Immature natural killer cell (primary cell): ENCODE results near the gene FUCA2. TPM values are rescaled to one million over a fixed set of nuclear protein-coding genes. Genes with fewer than 3 reads are reported as not detected.

Experiments used
- DNase-seq, 3 donors: peaks; one replicate each; pipeline ENCODE4 v3.0.0; 2022; ENCODE audit warnings: mixed read lengths in 1 of 3
- H3K27ac Mint-ChIP-seq, 6 donors: one replicate each; pipeline ENCODE4 v1.8.0; 2020; ENCODE audit warnings: mixed read lengths in 6 of 6, mild to moderate bottlenecking in 5 of 6, inconsistent platforms in 4 of 6, moderate library complexity in 3 of 6
- H3K27me3 Mint-ChIP-seq, 3 donors: one replicate each; pipeline ENCODE4 v1.8.0; 2020 to 2021; ENCODE audit warnings: low read depth in 3 of 3, mild to moderate bottlenecking in 3 of 3, mixed read lengths in 3 of 3, moderate library complexity in 3 of 3, inconsistent platforms in 1 of 3
- H3K36me3 Mint-ChIP-seq, 3 donors: one replicate each; pipeline ENCODE4 v1.8.0; 2020; ENCODE audit warnings: mixed read lengths in 3 of 3, inconsistent platforms in 2 of 3, mild to moderate bottlenecking in 2 of 3
- H3K4me1 Mint-ChIP-seq, 2 donors: one replicate each; pipeline ENCODE4 v1.8.0; 2020; ENCODE audit warnings: inconsistent platforms in 2 of 2, mild to moderate bottlenecking in 2 of 2, mixed read lengths in 2 of 2, moderate library complexity in 1 of 2
- H3K4me3 Mint-ChIP-seq, 5 donors: one replicate each; pipeline ENCODE4 v1.8.0; 2020; ENCODE audit warnings: mild to moderate bottlenecking in 5 of 5, mixed read lengths in 5 of 5, inconsistent platforms in 3 of 5, moderate library complexity in 3 of 5
- H3K9me3 Mint-ChIP-seq, 6 donors: one replicate each; pipeline ENCODE4 v1.8.0; 2020; ENCODE audit warnings: mild to moderate bottlenecking in 6 of 6, mixed read lengths in 6 of 6, inconsistent platforms in 4 of 6, moderate library complexity in 3 of 6
- polyA plus RNA-seq, 3 donors: library from polyadenylated mRNA; unstranded; fragments of 300-500 nt; fragmentation: Illumina TruSeq; gene quantifications; one replicate each; pipeline ENCODE4 v1.2.3, GENCODE V29; 2021

FUCA2 gene
- polyA plus RNA-seq, 3 donors from 2014 or later = 31.9 to 51.2 (median 33.3) TPM

DNA sequence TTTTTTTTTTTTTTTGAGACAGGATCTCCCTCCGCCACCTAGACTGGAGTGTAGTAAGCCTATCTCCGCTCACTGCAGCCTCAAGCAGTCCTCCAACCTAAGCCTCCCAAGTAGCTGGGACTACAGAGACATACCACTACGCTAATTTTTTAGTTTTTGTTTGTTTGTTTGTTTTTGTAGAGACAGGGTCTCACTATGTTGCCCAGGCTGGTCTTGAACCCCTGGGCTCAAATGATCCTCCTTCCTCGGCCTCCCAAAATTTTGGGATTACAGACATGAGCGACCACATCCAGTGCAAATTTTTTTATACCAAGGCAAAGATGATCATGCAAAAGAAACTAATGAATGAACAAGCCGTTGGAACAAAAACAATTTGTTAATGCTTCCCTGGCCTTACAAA is 5.3 kb downstream of the FUCA2 start:
- Mint-ChIP-seq H3K27me3 (peaks cover 0 to 4% (median 3%) of the 10 kb centered on the region in 3 donors), H3K4me1 (peaks cover 9 to 34% of the 10 kb centered on the region in 2 donors), H3K27ac (no peak overlapping the region), H3K9me3 (no peaks in the 10 kb centered on the region), H3K36me3 (peaks cover 12 to 30% (median 13%) of the 10 kb centered on the region in 3 donors), H3K4me3 (no peak overlapping the region)
- DNase-seq = no peak

DNA sequence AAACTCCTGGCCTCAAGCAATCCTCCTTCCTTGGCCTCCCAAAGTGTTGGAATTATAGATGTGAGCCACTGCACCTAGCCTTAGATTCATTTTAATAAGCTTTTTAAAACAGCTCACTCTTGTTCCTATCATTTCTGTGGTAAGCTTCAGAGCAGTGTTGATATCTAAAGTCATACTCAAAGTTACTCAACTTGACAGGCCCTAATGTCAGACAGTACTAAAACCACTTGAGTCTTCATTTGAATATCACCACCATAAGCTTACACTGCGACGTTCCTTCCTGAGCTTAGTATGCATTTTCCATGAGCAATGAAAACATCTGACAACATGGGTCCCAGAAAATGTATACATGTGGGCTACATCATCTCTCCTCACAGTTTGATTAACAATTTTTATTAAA is 6.0 kb downstream of the FUCA2 start:
- Mint-ChIP-seq H3K9me3 (no peaks in the 10 kb centered on the region), H3K36me3 (peaks cover 16 to 36% (median 19%) of the 10 kb centered on the region in 3 donors), H3K27ac (no peak overlapping the region), H3K27me3 (no peaks in the 10 kb centered on the region), H3K4me1 (peaks cover 3 to 28% of the 10 kb centered on the region in 2 donors), H3K4me3 (no peak overlapping the region)
- no peak for DNase-seq

DNA sequence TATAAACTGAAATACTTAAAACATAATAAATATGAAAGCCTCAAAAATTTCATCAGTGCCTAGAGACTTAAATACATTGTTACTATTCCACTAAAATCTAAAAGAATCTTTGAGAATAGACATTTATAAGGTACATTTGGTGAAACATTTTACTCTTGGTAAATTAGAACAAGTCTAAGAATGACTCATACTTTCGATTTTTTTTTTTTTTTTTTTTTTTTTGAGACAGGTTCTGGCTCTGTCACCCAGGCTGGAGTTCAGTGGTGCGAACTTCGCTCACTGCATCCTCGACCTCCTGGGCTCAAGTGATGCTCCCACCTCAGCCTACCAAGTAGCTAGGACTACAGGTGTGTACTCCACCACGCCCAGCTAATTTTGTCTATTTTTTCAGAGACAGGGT is 6.4 kb downstream of the FUCA2 start:
- H3K4me1 Mint-ChIP-seq = peaks cover 0 to 24% of the 10 kb centered on the region in 2 donors
- peaks cover 17 to 41% (median 22%) of the 10 kb centered on the region in 3 donors for H3K36me3 Mint-ChIP-seq
- DNase-seq = no peak
- no peak overlapping the region for H3K27ac Mint-ChIP-seq
- H3K27me3 Mint-ChIP-seq = no peaks in the 10 kb centered on the region
- no peak overlapping the region for H3K4me3 Mint-ChIP-seq
- no peaks in the 10 kb centered on the region for H3K9me3 Mint-ChIP-seq

DNA sequence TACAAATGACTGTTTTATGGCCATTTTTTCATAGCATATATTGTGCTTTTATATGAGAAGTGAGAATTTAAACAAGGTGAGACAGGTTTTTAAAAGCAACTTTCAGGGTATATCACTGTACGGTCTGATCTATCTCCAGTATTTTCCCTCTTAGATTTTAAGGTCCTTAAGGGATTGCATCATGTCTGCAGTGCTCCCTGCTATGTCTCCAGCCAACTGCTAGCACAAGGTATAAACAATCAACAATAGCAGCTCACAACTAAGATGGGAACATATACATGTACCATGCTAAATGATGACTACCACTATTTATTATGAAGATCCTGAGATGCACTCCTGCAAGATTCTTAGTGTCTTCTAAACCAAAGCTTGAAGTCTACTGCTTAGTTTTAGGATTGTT is 7.2 kb downstream of the FUCA2 start:
- Mint-ChIP-seq H3K27ac (no peak overlapping the region), H3K36me3 (peaks cover 24 to 48% (median 30%) of the 10 kb centered on the region in 3 donors), H3K4me3 (no peak overlapping the region), H3K4me1 (peaks cover 0 to 16% of the 10 kb centered on the region in 2 donors), H3K27me3 (no peaks in the 10 kb centered on the region), H3K9me3 (no peaks in the 10 kb centered on the region)
- DNase-seq = no peak

DNA sequence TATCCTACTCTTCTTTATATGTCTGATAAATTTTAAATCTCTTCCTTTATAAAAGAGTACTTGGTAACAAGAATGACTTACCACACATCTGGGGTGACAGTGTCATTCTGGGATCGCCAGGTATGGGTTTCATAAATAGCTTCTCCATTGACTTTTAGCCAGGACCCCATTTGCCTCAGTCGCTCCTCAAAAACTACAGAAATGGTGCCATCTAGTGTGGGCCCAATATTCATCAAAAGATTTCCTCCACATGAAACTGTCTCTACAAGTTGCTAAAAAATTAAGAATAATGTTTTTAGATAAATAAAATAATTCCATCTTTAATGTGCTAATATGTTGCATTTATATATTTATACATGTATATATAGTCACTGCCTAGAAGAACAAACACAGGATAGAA is 9.7 kb downstream of the FUCA2 start:
- Mint-ChIP-seq H3K9me3 (no peaks in the 10 kb centered on the region), H3K36me3 (peaks cover 41 to 55% (median 41%) of the 10 kb centered on the region in 3 donors)

DNA sequence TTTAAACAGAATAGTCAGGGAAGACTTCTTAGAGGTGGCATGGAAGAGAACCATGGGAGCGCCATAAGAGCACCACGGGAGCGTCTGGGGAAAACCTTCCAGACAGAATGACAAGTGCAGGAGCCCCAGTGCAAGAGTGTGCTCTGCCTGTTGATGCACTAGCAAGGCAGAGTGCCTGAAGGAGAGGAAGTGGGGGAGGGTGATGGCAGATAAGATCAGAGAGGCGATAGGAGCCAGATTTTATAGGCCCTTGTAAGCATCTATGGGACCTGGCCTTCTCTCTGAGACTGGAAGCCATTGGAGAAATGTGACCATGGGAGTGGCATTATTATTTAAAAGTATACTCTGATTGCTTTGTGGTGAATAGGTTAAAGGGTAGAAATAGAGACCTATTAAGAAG is 13.1 kb downstream of the FUCA2 start:
- H3K4me1 Mint-ChIP-seq = peaks cover 9 to 16% of the 10 kb centered on the region in 2 donors
- H3K27me3 Mint-ChIP-seq = peaks cover 0 to 1% (median 0%) of the 10 kb centered on the region in 3 donors
- H3K4me3 Mint-ChIP-seq = no peak overlapping the region
- H3K9me3 Mint-ChIP-seq = no peaks in the 10 kb centered on the region
- peaks cover 32 to 44% (median 42%) of the 10 kb centered on the region in 3 donors for H3K36me3 Mint-ChIP-seq
- DNase-seq = no peak
- no peak overlapping the region for H3K27ac Mint-ChIP-seq

More for the DNA sequence above, 9.7 kb downstream of the FUCA2 start:
- H3K27ac Mint-ChIP-seq = no peak overlapping the region
- no peak overlapping the region for H3K4me3 Mint-ChIP-seq
- DNase-seq = no peak
- H3K27me3 Mint-ChIP-seq = peaks cover 0 to 1% (median 0%) of the 10 kb centered on the region in 3 donors
- H3K4me1 Mint-ChIP-seq = peaks cover 9 to 16% of the 10 kb centered on the region in 2 donors

DNA sequence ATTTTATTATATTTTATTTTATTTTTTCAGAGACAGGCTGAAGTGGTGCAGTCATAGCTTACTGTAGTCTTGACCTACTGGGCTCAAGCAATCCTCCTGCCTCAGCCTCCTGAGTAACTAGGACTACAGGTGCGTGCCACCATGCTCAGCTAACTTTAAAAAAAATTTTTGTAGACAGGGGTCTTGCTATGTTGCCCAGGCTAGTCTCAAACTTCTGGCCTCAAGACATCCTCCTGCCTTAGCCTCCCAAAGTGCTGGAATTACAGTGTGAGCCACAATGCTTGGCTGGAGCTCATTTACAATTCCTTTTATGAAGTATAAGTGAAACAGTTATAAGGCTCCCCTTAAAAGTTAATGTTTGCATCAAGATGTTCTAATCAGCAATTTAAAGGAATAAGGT is 14.5 kb downstream of the FUCA2 start:
- peaks cover 9 to 16% of the 10 kb centered on the region in 2 donors for H3K4me1 Mint-ChIP-seq
- H3K27ac Mint-ChIP-seq = no peak overlapping the region
- DNase-seq = no peak
- no peak overlapping the region for H3K4me3 Mint-ChIP-seq
- peaks cover 29 to 44% (median 43%) of the 10 kb centered on the region in 3 donors for H3K36me3 Mint-ChIP-seq
- H3K27me3 Mint-ChIP-seq = peaks cover 0 to 1% (median 0%) of the 10 kb centered on the region in 3 donors
- H3K9me3 Mint-ChIP-seq = no peaks in the 10 kb centered on the region

DNA sequence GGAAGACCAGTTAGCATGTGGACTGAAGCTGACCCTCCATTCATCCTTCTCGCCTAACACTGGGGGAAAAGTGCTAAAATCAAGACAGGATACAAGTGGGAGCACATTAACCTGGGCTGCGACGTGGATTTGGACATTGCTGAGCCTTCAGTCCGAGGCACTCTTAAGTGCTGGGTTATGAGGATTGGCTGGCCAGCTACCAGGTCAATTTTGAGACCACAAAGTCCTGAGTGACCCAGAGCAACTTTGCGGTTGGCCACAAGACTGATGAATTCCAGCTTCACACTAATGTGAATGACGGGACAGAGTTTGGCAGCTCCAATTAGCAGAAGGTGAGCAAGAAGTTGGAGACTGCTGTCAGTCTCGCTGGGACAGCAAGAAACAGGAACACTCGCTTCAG is 20.7 kb downstream of the FUCA2 start:
- no peak for DNase-seq
- Mint-ChIP-seq H3K4me3 (no peak overlapping the region), H3K27ac (peak overlapping the region in 1 of 6 donors; percentile 16), H3K36me3 (peaks cover 11 to 15% (median 13%) of the 10 kb centered on the region in 3 donors), H3K9me3 (no peaks in the 10 kb centered on the region), H3K4me1 (no peaks in the 10 kb centered on the region), H3K27me3 (no peaks in the 10 kb centered on the region)

DNA sequence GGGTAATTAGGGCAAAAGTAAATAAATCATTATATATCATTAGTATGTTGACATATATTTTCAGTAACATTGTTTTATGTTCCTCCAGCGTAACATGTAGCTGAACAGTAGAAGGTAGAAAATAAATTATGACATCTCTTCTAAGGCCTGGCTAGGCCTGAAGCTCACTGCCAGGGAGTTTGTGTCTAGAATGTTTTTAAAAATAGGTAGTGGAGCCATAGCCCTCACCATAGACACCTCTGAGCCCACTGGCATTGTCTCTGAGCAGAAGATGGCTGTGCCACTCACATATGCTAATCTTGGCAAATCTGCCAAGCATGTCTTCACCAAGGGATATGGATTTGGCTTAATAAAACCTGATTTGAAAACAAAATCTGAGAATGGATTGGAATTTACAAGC is 21.3 kb downstream of the FUCA2 start:
- H3K36me3 Mint-ChIP-seq = peaks cover 11 to 15% (median 15%) of the 10 kb centered on the region in 3 donors
- DNase-seq = no peak
- H3K4me1 Mint-ChIP-seq = no peaks in the 10 kb centered on the region
- no peaks in the 10 kb centered on the region for H3K27me3 Mint-ChIP-seq
- no peaks in the 10 kb centered on the region for H3K9me3 Mint-ChIP-seq
- H3K27ac Mint-ChIP-seq = no peak overlapping the region
- H3K4me3 Mint-ChIP-seq = no peak overlapping the region

DNA sequence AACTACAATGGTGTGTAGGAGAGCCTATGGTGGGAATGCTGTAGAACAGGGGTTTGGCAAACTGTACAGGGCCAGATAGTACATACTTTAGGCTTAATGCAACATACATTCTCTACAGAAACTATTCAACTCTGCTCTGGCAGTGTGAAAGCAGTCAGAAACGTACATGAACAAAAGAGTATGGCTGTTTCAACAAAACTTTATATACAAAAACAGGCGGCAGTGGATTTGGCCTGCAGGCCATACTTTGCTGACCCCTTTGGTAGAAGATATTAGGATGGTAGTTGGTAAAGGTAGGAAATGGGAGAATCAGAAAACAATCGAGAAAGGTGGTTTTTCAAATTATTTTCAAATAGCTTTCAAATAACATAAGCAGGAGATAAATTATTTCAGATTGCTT is 24.8 kb downstream of the FUCA2 start:
- Mint-ChIP-seq H3K27me3 (no peaks in the 10 kb centered on the region), H3K4me3 (no peak overlapping the region), H3K9me3 (no peaks in the 10 kb centered on the region), H3K4me1 (no peaks in the 10 kb centered on the region), H3K27ac (no peak overlapping the region), H3K36me3 (peaks cover 3 to 18% (median 12%) of the 10 kb centered on the region in 3 donors)
- DNase-seq = no peak

DNA sequence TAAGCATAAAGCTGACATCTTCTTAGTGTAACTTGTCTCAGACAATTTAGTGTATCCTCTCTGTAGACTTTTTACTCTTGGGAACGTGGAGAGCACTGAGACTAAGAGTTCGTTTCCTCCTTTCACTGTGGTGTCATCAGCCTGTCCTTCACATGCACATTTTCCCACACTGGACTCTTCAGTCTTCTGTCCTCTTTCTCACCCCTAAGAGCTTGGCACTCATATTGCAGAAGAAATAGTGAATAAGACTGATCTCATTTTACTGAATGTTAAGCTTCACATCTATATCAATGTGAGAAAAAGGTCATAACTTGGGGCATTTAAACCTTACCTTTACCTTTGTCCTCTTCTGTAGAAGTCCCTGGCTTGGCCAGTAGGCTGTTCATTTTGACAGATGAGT is 25.6 kb downstream of the FUCA2 start:
- no peak for DNase-seq
- H3K36me3 Mint-ChIP-seq = peaks cover 3 to 18% (median 12%) of the 10 kb centered on the region in 3 donors
- no peak overlapping the region for H3K27ac Mint-ChIP-seq
- H3K4me1 Mint-ChIP-seq = no peaks in the 10 kb centered on the region
- no peaks in the 10 kb centered on the region for H3K27me3 Mint-ChIP-seq
- no peak overlapping the region for H3K4me3 Mint-ChIP-seq
- H3K9me3 Mint-ChIP-seq = no peaks in the 10 kb centered on the region

DNA sequence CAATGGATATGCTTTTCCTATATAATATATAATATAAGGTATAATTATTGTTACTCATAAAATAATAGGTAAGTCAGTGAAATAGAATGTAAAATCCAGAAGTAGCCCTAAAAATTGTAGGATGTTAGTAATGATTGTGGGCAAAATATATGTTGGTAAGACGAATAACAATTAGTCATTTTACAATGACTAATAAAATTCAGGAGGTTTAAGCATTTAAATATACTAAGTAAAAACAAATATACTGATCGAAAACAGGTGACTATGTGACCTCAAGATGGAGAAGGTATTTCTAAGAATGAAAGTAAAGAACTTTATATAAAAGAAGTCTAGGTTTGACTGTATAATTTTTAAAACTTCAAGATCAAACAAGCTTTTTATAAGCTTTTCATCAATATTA is 28.9 kb downstream of the FUCA2 start:
- Mint-ChIP-seq H3K27ac (no peak overlapping the region), H3K36me3 (peaks cover 6 to 17% (median 8%) of the 10 kb centered on the region in 3 donors), H3K27me3 (no peaks in the 10 kb centered on the region), H3K4me3 (no peak overlapping the region), H3K4me1 (no peaks in the 10 kb centered on the region), H3K9me3 (no peaks in the 10 kb centered on the region)
- DNase-seq = no peak

DNA sequence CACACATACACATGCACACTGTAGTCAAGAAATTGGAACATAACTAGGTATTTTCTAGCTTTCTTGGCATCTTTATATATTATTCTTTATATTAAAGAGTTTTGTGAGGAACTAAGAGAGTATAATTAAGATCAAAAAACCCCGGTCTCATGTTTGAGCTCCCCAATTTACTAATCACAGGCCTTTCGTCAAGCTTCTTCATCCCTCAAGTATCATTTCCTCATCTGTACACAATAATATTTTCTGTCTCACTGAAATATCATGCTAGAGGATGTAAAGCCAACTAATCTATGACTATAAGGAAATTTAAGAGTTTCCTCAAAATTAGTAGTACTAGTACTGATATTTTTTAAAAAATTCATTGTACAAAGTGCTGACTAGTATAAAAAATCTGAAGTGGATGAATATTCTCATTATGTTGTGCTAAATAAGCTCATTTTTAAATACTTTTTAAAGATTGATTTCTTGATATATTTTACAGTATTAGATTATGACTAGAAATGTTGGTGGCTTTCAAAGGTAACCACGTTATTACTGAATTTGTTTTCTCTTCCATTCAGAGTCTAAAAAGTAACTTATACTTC is 32.9 kb downstream of the FUCA2 start:
- no peak for DNase-seq
- H3K4me1 Mint-ChIP-seq = no peaks in the 10 kb centered on the region
- H3K9me3 Mint-ChIP-seq = no peaks in the 10 kb centered on the region
- no peaks in the 10 kb centered on the region for H3K27me3 Mint-ChIP-seq
- no peak overlapping the region for H3K27ac Mint-ChIP-seq
- peaks cover 23 to 43% (median 29%) of the 10 kb centered on the region in 3 donors for H3K36me3 Mint-ChIP-seq
- no peak overlapping the region for H3K4me3 Mint-ChIP-seq

DNA sequence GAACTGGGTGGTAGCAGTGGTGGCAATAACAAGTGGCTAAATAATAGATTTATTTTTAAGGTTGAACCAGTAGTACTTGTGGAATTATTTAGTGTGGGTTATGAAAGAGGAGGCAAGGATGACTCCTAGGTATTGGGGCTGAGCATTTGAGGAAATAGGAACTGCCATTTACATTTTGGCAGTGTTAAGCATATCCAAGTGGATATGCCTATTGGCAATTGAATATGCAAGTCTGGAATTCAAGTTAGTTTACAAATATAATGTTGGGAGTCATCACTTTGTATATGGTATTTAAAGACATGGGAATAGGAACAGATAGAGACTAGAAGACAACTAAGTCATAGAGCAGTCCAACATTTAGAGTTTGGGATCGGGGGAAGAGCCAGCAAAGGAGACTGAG is 35.0 kb downstream of the FUCA2 start:
- DNase-seq = no peak
- no peaks in the 10 kb centered on the region for H3K9me3 Mint-ChIP-seq
- no peaks in the 10 kb centered on the region for H3K4me1 Mint-ChIP-seq
- no peaks in the 10 kb centered on the region for H3K27me3 Mint-ChIP-seq
- no peak overlapping the region for H3K27ac Mint-ChIP-seq
- H3K4me3 Mint-ChIP-seq = no peak overlapping the region
- peaks cover 35 to 62% (median 36%) of the 10 kb centered on the region in 3 donors for H3K36me3 Mint-ChIP-seq

DNA sequence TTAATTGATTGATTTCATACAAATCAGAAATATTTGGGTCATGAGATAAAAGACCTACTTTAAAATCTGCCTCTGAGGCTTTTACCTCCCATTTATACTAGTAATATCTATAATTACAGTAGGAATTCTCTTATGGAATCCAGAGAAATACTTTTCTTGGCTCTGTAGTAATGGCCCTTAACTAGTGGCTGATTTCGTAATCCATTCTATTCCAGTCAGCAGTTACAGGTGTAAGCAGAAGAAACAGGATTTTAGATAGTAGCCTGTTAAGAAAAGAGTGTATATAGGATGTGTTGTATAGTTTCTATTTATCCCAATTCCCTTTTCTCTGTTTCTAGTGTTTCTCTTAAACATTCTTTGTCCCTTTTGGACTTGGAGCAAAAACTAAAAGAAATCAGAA is 39.7 kb downstream of the FUCA2 start:
- DNase-seq = no peak
- H3K36me3 Mint-ChIP-seq = peaks cover 31 to 63% (median 42%) of the 10 kb centered on the region in 3 donors
- H3K9me3 Mint-ChIP-seq = no peaks in the 10 kb centered on the region
- H3K4me3 Mint-ChIP-seq = no peak overlapping the region
- no peak overlapping the region for H3K27ac Mint-ChIP-seq
- H3K27me3 Mint-ChIP-seq = no peaks in the 10 kb centered on the region
- H3K4me1 Mint-ChIP-seq = no peaks in the 10 kb centered on the region
